AG04450 (cell line): ENCODE measurements around the gene NOBOX. TPM values are rescaled to one million over a fixed set of nuclear protein-coding genes. Genes with fewer than 3 reads are reported as not detected.
"Not testable (repeated sequence)": the region's sequence is repeated elsewhere in the genome, so short reads cannot be mapped to it uniquely, and the experiment has no call there.

Experiments
- CTCF ChIA-PET: fragments of 300-600, 350-600 bp; formaldehyde crosslinking; extraction: SDS; loops from one replicate; lab custom pipeline; 2022; ENCODE audit warnings: antibody characterized with exemption, inconsistent platforms; lab: Charles Lee
- POLR2A ChIA-PET: fragments of 350-600 bp; formaldehyde crosslinking; extraction: SDS; loops from one replicate; lab custom pipeline; 2021; ENCODE audit warnings: antibody characterized with exemption, inconsistent platforms; lab: Yijun Ruan, JAX
- DNase-seq: peaks from one replicate; pipeline ENCODE4 v3.0.0-alpha.2; 2011; ENCODE audit warnings: low read depth, low spot score
- H3K27ac ChIP-seq: one replicate; pipeline ENCODE4 v1.5.1; 2012; ENCODE audit warnings: low read depth, low read length, control low read depth
- H3K27me3 ChIP-seq: one replicate; pipeline ENCODE4 v1.6.0; 2012; ENCODE audit warnings: low read length; ENCODE audit not compliant: control insufficient read depth, insufficient read depth
- H3K4me3 ChIP-seq: 2 replicates; pipeline ENCODE4 v1.5.1; 2011; ENCODE audit warnings: mild to moderate bottlenecking, low read depth, low read length, control low read depth
- H3K9me3 ChIP-seq: 2 replicates; pipeline ENCODE4 v1.5.1; 2012; ENCODE audit warnings: low read length; ENCODE audit not compliant: control insufficient read depth, insufficient read depth
- polyA plus RNA-seq: library from polyadenylated mRNA; depleted of rRNA; stranded (reverse); fragments of >200 nt; gene quantifications from 2 replicates; pipeline ENCODE4 v1.2.3, GENCODE V29; 2011
- TF ChIP-seq, protein P1 (sequence below): IDR thresholded peaks from 2 replicates; pipeline ENCODE4 v1.5.1; 2011; ENCODE audit warnings: low read depth, low read length, control low read depth, inconsistent platforms

Gene NOBOX
- polyA plus RNA-seq, 1 experiment = not detected

DNA sequence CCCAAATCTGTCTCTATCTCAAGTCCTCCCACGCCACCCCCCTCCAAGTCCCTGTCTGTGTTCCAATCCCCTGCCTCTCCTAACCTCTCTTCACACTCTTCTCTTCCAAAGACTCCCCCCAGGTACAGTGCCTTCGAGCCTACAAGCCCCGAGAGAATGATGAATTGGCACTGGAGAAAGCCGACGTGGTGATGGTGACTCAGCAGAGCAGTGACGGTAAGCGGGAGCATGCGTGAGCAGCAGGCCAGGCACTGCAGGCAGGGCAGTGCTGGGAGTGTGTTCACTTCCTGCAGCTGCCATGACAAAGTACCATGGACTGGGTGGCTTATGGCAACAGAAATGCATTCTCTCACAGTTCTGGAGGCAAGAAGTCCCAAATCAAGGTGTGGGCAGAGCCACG lies 24.8 kb downstream of the NOBOX start:
- TF ChIP-seq, protein P1, sequence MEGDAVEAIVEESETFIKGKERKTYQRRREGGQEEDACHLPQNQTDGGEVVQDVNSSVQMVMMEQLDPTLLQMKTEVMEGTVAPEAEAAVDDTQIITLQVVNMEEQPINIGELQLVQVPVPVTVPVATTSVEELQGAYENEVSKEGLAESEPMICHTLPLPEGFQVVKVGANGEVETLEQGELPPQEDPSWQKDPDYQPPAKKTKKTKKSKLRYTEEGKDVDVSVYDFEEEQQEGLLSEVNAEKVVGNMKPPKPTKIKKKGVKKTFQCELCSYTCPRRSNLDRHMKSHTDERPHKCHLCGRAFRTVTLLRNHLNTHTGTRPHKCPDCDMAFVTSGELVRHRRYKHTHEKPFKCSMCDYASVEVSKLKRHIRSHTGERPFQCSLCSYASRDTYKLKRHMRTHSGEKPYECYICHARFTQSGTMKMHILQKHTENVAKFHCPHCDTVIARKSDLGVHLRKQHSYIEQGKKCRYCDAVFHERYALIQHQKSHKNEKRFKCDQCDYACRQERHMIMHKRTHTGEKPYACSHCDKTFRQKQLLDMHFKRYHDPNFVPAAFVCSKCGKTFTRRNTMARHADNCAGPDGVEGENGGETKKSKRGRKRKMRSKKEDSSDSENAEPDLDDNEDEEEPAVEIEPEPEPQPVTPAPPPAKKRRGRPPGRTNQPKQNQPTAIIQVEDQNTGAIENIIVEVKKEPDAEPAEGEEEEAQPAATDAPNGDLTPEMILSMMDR = no peak
- POLR2A ChIA-PET = no interaction called here
- Histone ChIP-seq H3K9me3 (peaks cover 11% of the 10 kb centered on the region), H3K27me3 (no peaks in the 10 kb centered on the region), H3K4me3 (no peak overlapping the region), H3K27ac (no peak overlapping the region)
- no peak for DNase-seq
- CTCF ChIA-PET = no interaction called here

DNA sequence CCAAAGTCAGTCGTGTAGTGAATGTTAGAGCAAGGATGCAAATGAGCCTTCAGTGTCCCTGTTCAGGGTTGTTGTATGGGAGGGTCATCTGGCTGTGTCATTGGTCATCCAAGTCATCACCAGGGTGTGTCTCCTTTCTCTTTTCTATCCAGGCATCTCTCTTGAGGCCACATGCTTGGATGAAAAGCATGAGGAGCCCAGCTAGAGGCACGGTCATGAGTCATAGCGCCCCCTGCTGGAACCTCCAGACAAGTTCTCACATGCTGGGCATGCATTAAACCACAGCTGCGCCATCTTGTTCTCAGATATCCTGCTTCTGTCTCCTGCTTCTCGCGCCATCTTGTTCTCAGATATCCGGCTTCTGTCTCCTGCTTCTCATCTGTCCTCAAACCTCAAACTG lies 34.3 kb downstream of the NOBOX start:
- H3K27ac ChIP-seq, CTCF ChIA-PET, POLR2A ChIA-PET, H3K9me3 ChIP-seq, H3K4me3 ChIP-seq, H3K27me3 ChIP-seq, DNase-seq: not testable (repeated sequence)

DNA sequence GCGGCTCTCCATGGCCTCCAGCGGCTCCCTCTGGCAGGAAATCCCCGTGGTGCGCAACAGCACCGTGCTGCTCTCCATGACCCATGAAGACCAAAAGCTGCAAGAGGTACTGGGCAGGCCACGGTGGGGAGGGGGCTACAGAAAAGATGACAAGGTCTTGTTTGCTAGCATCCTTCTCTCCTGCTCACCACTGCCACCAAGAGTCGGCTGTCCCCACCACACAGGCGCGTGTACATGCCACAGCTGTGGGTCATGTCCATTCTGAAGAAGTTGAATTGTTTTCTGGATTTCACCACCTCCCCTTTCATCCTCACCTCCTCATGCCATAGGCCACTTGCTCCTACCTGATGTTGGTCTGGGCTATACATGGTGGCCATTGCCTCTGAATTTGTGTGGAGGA lies 36.2 kb downstream of the NOBOX start:
- H3K4me3 ChIP-seq, H3K27me3 ChIP-seq, H3K27ac ChIP-seq, CTCF ChIA-PET, H3K9me3 ChIP-seq, POLR2A ChIA-PET, DNase-seq: not testable (repeated sequence)

DNA sequence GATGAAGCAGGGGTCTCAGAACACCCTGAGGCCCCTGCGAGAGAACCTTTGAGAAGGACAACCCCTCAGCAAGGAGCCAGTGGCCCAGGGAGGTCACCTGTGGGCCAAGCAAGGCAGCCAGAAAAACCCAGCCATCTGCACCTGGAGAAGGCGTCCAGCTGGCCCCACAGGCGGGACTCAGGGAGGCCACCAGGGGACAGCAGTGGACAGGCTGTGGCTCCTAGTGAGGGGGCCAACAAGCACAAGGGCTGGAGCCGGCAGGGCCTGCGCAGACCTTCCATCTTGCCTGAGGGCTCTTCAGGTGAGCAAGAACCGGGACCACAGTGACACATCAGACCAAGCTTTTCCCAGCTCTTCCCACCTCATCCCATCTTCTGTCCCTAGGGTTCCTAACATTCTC lies 38.0 kb downstream of the NOBOX start:
- DNase-seq, CTCF ChIA-PET: not testable (repeated sequence)

DNA sequence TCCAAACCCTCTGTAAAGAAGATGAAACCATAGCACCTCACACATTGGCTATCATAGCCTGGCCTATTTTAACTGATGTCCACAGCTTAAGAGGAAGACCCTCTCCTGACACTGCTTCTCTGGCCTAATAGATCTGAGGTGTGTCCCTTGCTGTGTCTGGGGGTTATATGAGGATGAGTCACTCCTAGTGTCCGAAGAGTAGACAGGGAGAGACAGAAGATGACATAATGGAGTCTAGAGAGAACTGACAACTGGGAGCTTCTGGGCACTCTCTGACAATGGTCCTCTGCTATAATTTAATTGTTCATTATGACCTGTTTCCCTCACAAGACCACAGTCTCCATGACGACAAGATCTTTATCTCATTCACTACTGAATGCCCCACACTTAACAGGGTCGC lies 41.4 kb downstream of the NOBOX start:
- DNase-seq, POLR2A ChIA-PET, H3K27ac ChIP-seq, H3K9me3 ChIP-seq, H3K27me3 ChIP-seq, CTCF ChIA-PET, H3K4me3 ChIP-seq: not testable (repeated sequence)

More for the DNA sequence above, 38.0 kb downstream of the NOBOX start:
- H3K4me3 ChIP-seq, H3K27ac ChIP-seq, H3K27me3 ChIP-seq, POLR2A ChIA-PET, H3K9me3 ChIP-seq: not testable (repeated sequence)

DNA sequence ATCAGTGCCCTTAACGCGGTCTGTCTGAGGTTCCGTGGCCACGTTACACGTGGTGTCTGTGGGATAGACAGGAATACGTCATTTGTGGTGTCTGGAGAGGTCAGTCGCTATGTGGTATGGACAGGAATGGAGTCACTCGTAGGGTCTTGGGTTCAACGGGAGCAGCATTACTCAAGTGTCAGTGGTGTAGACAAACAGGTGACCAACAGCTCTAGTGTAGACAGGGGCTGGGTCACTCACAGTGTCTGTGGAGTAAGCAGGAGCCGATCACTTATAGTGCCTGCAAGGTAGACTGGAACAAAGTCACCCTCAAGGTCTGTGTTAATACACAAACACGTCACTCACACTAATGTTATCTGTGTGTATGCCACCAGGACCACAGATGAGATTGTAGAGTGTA lies 46.6 kb downstream of the NOBOX start:
- H3K9me3 ChIP-seq, H3K27me3 ChIP-seq, CTCF ChIA-PET, DNase-seq, H3K27ac ChIP-seq, H3K4me3 ChIP-seq, POLR2A ChIA-PET: not testable (repeated sequence)

DNA sequence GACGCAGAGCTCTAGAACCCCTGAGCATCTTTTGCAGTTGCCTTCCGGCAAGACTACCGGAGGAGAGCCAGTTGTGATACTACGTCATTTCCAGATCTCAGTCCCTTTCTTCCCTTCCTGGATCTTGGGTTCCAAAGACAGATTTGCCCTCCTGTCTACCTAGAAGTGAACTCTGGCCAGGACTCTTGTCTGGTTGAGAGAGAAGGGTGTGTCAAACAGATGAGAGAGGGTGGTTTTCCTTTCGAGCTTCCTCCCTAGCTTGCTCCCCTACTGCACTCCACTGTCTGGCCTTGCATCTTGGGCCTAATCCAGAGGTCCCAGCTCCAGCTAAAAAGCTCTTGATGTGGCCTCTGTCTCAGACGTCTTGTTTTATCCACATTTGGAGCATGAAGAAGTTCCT lies 47.3 kb downstream of the NOBOX start:
- CTCF ChIA-PET, H3K4me3 ChIP-seq, H3K9me3 ChIP-seq, H3K27ac ChIP-seq, POLR2A ChIA-PET, DNase-seq, H3K27me3 ChIP-seq: not testable (repeated sequence)

DNA sequence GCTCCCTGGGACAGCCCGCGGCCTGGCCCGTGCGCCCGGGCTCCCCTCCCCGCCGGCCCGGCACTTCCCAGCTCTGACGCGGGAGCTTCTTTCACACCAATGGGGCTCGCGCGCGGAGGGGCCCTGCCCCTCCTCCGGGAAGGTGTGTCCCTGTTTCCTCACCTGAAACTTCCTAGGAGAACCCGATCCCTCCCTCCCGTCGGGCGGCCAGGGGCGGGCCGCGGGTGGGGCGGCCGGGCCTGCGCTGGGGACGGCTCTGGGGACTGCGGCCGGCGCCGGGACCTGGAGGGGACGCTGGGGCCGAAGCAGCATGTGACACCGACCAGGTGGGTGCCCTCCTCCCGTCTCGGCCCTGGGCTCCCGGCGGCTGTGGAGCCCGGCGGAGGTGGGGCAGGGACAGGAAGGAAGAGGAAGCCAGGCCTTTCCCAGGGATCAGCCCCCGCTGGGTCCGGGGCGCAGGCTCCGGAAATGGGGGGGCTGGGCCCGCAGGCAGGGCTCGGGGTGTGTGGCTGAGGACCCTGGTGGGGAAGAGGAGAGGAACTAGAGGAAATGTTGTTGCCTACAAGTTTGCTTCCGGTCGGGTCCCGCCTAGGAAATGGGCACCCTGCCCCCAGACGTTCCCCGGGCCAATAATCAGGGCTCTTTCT lies 48.2 kb downstream of the NOBOX start, which contains the start of gene ARHGEF5:
TSS of gene ARHGEF5 (plus strand) at position 227 of the 647 bp plus-strand sequence. CDS start 7,268 bp downstream, outside the sequence.
- H3K27me3 ChIP-seq, H3K9me3 ChIP-seq, H3K27ac ChIP-seq, H3K4me3 ChIP-seq, DNase-seq, CTCF ChIA-PET, POLR2A ChIA-PET: not testable (repeated sequence)

DNA sequence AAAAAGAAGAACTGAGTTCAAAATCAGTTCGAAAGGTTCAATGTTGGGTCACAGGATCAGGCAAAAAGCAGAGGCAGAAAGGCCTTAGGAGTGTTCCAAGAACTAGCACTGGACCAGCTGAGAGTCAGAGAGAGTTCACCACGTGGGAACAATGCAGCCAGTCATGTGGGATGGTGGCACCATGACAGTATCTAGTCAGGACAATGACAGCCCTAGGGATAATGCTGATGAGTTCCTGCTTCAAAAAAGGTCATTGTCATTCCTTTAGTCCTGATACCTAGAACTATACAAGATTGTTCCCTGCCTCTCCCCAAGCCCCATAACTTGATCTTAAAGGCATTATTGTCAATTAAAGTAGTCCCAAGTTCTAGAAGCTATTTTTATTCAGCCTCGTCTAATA lies 51.8 kb downstream of the NOBOX start:
- CTCF ChIA-PET, H3K9me3 ChIP-seq, POLR2A ChIA-PET, H3K27ac ChIP-seq, DNase-seq, H3K27me3 ChIP-seq, H3K4me3 ChIP-seq: not testable (repeated sequence)

DNA sequence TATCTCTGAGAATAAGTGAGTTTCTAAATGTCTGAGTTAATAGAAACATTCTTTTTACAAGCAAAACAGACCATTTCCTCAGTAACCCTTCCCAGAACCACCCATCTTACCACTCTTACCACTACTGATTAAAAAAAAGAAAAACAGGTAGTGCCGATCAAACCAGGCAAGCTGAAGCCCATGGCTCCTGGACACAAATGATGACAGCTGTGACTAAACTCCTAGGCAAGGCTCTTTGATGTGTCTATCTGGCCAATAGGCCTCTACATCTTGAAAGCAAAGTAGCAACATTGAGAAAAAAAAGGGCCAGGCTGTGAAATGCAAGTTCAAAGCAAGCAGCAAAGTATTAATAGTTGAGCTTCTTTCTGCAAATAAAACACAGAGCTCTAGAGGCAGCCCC lies 54.9 kb downstream of the NOBOX start:
- CTCF ChIA-PET, POLR2A ChIA-PET, H3K4me3 ChIP-seq, DNase-seq, H3K9me3 ChIP-seq, H3K27ac ChIP-seq, H3K27me3 ChIP-seq: not testable (repeated sequence)
